GM23338 (cell line): ENCODE data around the gene MAGOHB. TPM values are rescaled to one million over a fixed set of nuclear protein-coding genes. Genes with fewer than 3 reads are reported as not detected.

Experiments used
- ATAC-seq: fragments of 200-7000 bp; cut with Tn5 transposase; 3 replicates; pipeline ENCODE4 v1.9.1; 2020
- DNase-seq: peaks from one replicate; pipeline ENCODE4 v3.0.0-alpha.2; 2015; ENCODE audit warnings: low spot score
- H2AFZ ChIP-seq: fragments of 200-600 bp; sonication (generic); 2 replicates; pipeline ENCODE4 v1.8.0; 2016; ENCODE audit warnings: antibody characterized with exemption, mild to moderate bottlenecking, moderate library complexity
- H3F3A ChIP-seq: fragments of 200-600 bp; sonication (generic); replicated peaks from 2 replicates; pipeline ENCODE4 v1.8.0; 2017; ENCODE audit warnings: antibody characterized with exemption, mixed run types, low read depth
- H3K27ac ChIP-seq: fragments of 200-600 bp; sonication (generic); 2 replicates; pipeline ENCODE4 v1.6.1; 2016; ENCODE audit warnings: low read depth
- H3K27me3 ChIP-seq: fragments of 200-600 bp; sonication (generic); 2 replicates; pipeline ENCODE4 v1.8.0; 2016; ENCODE audit warnings: mild to moderate bottlenecking, mixed run types, moderate library complexity; ENCODE audit not compliant: insufficient read depth
- H3K36me3 ChIP-seq: fragments of 200-600 bp; sonication (generic); 2 replicates; pipeline ENCODE4 v1.8.0; 2016; ENCODE audit warnings: mild to moderate bottlenecking; ENCODE audit not compliant: insufficient read depth
- H3K4me1 ChIP-seq: fragments of 200-600 bp; sonication (generic); 2 replicates; pipeline ENCODE4 v1.8.0; 2016; ENCODE audit warnings: mild to moderate bottlenecking, moderate library complexity; ENCODE audit not compliant: insufficient read depth
- H3K4me2 ChIP-seq: fragments of 200-600 bp; sonication (generic); 2 replicates; pipeline ENCODE4 v1.7.1; 2017; ENCODE audit warnings: mixed run types
- H3K4me3 ChIP-seq: fragments of 200-600 bp; sonication (generic); 2 replicates; pipeline ENCODE4 v1.6.1; 2016; ENCODE audit warnings: mixed run types
- H3K79me2 ChIP-seq: fragments of 200-600 bp; sonication (generic); replicated peaks from 2 replicates; pipeline ENCODE4 v1.8.0; 2017; ENCODE audit warnings: mild to moderate bottlenecking; ENCODE audit not compliant: insufficient read depth
- H3K9me2 ChIP-seq: fragments of 200-600 bp; sonication (generic); 2 replicates; pipeline ENCODE4 v1.8.0; 2017; ENCODE audit not compliant: insufficient read depth
- H4K20me1 ChIP-seq: fragments of 200-600 bp; sonication (generic); replicated peaks from 2 replicates; pipeline ENCODE4 v1.8.0; 2017; ENCODE audit warnings: mild to moderate bottlenecking; ENCODE audit not compliant: insufficient read depth
- H3K27ac Mint-ChIP-seq: 2 replicates; pipeline ENCODE4 v1.8.0; 2020; ENCODE audit warnings: inconsistent platforms, mild to moderate bottlenecking, moderate library complexity, mixed read lengths
- H3K27me3 Mint-ChIP-seq: 3 replicates; pipeline ENCODE4 v1.8.0; 2022; ENCODE audit warnings: low read depth, mild to moderate bottlenecking, moderate library complexity, mixed read lengths, inconsistent platforms; ENCODE audit not compliant: insufficient read depth, poor library complexity
- H3K36me3 Mint-ChIP-seq: 3 replicates; pipeline ENCODE4 v1.8.0; 2021; ENCODE audit warnings: low read depth, mild to moderate bottlenecking, inconsistent platforms, moderate library complexity, mixed read lengths
- H3K4me1 Mint-ChIP-seq: 3 replicates; pipeline ENCODE4 v1.8.0; 2020; ENCODE audit warnings: mild to moderate bottlenecking, inconsistent platforms, mixed read lengths
- H3K4me3 Mint-ChIP-seq: 3 replicates; pipeline ENCODE4 v1.8.0; 2021; ENCODE audit warnings: moderate library complexity, mild to moderate bottlenecking, inconsistent platforms, mixed read lengths
- H3K9me3 Mint-ChIP-seq: 3 replicates; pipeline ENCODE4 v1.8.0; 2020; ENCODE audit warnings: moderate library complexity, mild to moderate bottlenecking, inconsistent platforms, mixed read lengths
- CREB1 ChIP-seq: fragments of 250-450 bp; sonication (Bioruptor Pico); IDR thresholded peaks from 2 replicates; pipeline ENCODE4 v1.5.0; 2020; ENCODE audit warnings: low read depth, mild to moderate bottlenecking, moderate library complexity
- ETS1 ChIP-seq: IDR thresholded peaks from 2 replicates; pipeline ENCODE4 v1.6.1; 2016; ENCODE audit warnings: antibody characterized with exemption
- EZH2 ChIP-seq: fragments of 200-600 bp; sonication (generic); IDR thresholded peaks from one replicate; pipeline ENCODE4 v1.8.0; 2017; ENCODE audit warnings: antibody characterized with exemption, mild to moderate bottlenecking, low read depth; ENCODE audit not compliant: unreplicated experiment
- EZH2phosphoT487 ChIP-seq: fragments of 200-600 bp; sonication (generic); IDR thresholded peaks from one replicate; pipeline ENCODE4 v1.8.1; 2018; ENCODE audit warnings: antibody characterized with exemption; ENCODE audit not compliant: unreplicated experiment
- NANOG ChIP-seq: IDR thresholded peaks from 2 replicates; pipeline ENCODE4 v1.6.1; 2016; ENCODE audit warnings: antibody characterized with exemption, borderline replicate concordance
- STAT1 ChIP-seq: IDR thresholded peaks from one replicate; pipeline ENCODE4 v1.6.1; 2016; ENCODE audit warnings: antibody characterized with exemption; ENCODE audit not compliant: unreplicated experiment
- ZNF114 ChIP-seq: fragments of 250-450 bp; sonication (Bioruptor Pico); IDR thresholded peaks from 2 replicates; pipeline ENCODE4 v1.5.0; 2020; ENCODE audit warnings: mild to moderate bottlenecking, moderate library complexity
- ZNF462 ChIP-seq: fragments of 250-450 bp; sonication (Bioruptor Pico); IDR thresholded peaks from 2 replicates; pipeline ENCODE4 v1.5.0; 2020; ENCODE audit warnings: mild to moderate bottlenecking, moderate library complexity
- polyA plus RNA-seq: library from polyadenylated mRNA; unstranded; fragments of >200 nt; fragmentation: Nextera tagmentation; extraction: Ambion mirVana; gene quantifications from 2 replicates; pipeline ENCODE4 v1.2.1, GENCODE V29; 2016
- total RNA-seq: library from RNA; depleted of rRNA; stranded (reverse); fragments of >200 nt; shearing (Covaris generic); gene quantifications from 2 replicates; pipeline ENCODE4 v1.2.3, GENCODE V29; 2014

MAGOHB gene
- total and polyA plus RNA-seq, 2 experiments from 2014 or later = 38.5 to 175 TPM

DNA sequence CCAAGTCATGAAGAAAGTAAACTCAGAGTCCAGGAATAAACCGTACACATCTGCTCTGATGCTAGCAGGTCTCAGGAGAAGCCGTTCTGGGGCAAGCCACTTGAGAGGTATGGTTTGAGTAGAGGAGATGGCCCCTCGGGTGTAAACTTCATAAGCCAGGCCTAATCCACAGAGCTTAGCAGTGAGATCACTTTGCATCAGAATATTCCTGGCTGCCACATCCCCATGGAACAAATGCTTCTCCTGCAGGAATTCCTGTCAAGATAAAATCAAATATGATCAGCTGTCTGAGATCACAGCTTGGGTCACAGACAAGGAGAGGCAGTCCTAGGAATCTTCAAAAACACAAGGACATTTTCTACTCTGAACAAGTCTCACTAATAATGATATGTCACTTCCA, 11.2 kb upstream of the MAGOHB start (continued):
- TF ChIP-seq ZNF462 (CRISPR knock-in tag) (no peak), ETS1 (no peak), CREB1 (CRISPR knock-in tag) (no peak), NANOG (no peak), STAT1 (no peak)

- Mint-ChIP-seq H3K27ac (no peak overlapping the region), H3K4me1 (peaks cover 2% of the 10 kb centered on the region; the same call in 2 of the 3 replicates), H3K4me3 (no peak overlapping the region), H3K9me3 (peaks cover 3% of the 10 kb centered on the region; the same call in 1 of the 3 replicates), H3K36me3 (no peaks in the 10 kb centered on the region), H3K27me3 (no peaks in the 10 kb centered on the region)
- Histone ChIP-seq H3K4me1 (no peaks in the 10 kb centered on the region), H4K20me1 (no peaks in the 10 kb centered on the region), H3K4me2 (no peak overlapping the region), H3F3A (no peaks in the 10 kb centered on the region), H3K79me2 (no peaks in the 10 kb centered on the region), H3K27ac (no peak overlapping the region), H3K9me2 (no peaks in the 10 kb centered on the region), H2AFZ (no peak overlapping the region), H3K36me3 (no peaks in the 10 kb centered on the region), H3K4me3 (no peak overlapping the region), H3K27me3 (no peaks in the 10 kb centered on the region)
- DNase-seq = no peak
- ATAC-seq = no peak
- TF ChIP-seq ZNF114 (CRISPR knock-in tag) = no peak
- no peak for TF ChIP-seq NANOG
- TF ChIP-seq EZH2phosphoT487 = no peak
- no peak for TF ChIP-seq ZNF462 (CRISPR knock-in tag)
- TF ChIP-seq CREB1 (CRISPR knock-in tag) = no peak
- no peak for TF ChIP-seq EZH2
Measured at GRCh38 chr12:10623131-10623530, 9.7 kb upstream of the MAGOHB start.
